Kidney tubule cell (primary cell): Measurements from ENCODE around the gene CNOT9.

Experiments
- DNase-seq: peaks from one replicate; pipeline ENCODE4 v3.0.0-alpha.2; 2018; ENCODE audit warnings: low spot score

The CNOT9 gene

DNA sequence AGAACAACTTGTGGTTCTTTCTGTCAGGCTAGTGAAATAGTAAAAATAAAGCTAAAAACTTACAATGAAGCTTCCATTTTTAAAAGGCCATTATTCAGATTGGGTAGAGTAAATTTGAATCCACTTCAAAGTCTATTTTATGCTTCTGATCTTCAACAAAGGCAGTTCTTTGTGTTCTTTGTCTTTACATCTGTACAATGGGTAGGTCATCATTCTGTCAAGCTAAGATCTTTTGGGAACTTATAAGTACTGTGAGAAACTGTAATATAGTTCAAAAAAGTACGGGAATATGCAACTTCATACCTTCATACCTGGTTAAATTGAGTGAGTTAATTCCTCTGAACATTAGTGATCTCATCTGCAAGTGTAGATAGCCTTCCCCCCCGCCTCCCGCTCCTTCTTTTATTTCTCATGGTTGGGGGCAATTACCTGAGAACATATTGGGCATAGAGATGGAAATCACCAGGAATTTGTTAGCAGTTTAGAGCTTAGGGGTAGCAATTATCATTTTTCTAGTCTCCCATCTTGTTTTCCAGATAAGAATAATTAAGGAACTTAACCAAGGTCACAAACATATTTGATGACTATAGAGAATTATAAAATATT is 9.7 kb downstream of the CNOT9 start:
- DNase-seq = no peak

DNA sequence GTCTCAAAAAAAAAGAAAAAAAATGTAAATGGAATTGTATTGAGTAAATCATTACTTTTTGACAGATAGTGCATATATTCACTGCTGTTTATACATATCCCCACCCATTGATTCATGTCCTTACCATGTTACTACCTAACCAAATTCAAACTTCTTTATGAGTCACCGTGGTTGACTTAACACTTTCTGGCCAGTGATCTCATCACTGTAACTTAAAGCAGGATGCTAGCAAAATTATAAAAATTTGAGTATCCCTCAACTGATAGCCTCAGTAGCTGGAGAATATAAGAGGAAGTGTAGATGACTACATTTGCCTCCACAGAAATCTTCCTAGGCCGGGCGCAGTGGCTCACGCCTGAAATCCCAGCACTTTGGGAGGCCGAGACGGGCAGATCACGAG is 13.4 kb downstream of the CNOT9 start:
- peak; percentile 89 for DNase-seq

DNA sequence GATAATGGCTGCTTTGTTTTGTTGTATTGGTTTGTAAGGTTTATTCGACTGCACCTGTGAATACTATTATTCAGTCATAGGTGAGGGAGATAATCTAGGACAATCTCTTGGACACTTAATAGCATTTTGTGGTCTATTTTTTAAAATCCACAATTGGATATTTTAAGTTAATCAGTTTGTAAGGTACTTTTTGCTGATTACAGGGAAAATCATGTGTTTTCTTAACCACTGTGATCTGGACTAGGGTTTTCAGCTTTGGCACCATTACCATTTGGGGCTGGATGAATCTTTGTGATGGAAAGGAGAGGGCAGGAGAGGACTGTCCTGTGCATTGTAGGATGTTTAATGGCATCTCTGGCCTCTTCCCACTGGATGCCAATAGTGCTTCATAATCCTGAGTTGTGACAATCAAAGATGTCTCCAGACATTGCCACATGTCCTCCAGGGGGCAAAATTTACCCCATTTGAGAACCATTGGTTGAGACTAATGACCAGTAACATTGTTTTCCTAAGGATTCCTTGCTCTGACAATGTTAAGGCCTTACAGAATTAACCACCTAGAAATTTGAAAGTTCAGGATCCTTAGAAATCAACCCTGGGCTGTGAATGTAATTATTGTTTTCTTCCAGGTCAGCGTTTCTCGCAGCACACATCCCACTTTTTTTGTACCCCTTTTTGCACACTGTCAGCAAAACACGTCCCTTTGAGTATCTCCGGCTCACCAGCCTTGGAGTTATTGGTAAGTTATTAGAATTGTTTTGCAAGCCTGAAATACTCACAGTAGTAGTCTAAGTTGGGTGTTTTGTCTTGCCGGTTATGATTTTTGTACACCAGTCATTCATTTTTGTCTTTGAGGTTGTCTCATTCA is 15.6 kb downstream of the CNOT9 start:
- DNase-seq = no peak

DNA sequence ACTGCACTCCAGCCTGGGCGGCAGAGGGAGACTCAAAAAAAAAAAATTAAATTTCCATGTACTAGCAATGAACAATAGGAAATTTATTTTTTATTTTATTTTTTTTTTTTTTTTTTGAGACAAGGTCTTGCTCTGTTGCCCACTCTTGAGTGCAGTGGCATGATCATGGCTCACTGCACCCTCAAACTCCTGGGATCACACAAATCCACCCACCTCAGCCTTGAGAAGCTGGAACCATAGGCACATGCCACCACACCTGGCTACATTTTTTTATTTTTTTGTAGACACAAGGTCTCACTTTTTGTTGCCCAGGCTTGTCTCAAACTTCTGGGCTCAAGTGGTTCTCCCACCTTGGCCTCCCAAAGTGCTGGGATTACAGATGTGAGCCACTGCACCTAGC is 16.9 kb downstream of the CNOT9 start:
- DNase-seq = no peak

DNA sequence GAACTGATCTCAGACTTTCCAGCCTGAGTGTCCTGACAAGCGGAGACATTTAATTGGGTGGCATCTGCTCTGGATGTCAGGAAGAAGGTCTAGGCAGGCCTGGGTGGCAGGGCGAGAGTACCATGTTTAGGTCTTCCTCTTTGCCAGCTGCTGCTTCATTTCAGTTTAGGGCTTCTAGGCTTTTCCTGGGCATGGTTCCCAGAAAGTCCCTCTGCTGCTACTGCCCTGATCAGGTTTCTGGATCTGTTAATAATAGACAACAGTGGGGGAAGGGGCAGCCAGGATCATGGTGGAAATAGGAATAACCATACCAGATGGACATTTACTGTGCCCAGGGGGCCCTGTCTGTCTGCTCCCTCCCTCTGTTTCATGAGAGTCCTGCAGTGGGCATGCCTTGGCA is 36.8 kb downstream of the CNOT9 start:
- DNase-seq = peak; percentile 34

DNA sequence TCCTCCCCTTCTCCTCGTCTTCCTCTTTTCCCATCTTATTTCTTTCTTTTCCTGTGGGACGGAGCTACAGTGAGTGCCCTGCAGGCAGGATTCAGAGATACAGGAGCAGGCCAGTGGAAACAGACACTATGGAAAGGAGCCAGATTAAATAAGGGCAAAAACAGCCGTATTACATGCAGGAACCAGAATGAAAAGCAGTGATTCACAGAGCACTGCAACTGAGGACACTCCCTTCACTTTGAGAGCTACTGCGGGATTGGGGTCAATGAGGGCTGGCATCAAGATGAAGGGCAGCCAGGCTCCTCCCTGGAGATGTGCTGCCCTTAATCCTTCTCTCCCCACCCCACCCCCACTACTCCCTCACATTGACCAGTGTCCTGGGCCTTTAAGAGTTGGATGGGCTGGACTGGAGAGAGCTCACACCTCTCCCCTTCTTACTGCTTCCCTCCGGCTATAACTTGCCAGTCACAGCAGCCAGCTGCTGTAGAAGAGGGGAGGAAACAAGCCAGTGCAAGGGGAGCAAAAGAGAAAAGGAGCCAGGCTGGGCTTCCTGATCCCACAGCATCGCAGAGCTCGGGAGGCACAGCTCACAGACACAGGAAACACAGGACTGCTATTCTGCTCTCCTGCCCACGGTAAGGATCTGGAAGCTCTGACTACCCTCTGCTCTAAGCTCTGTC is 38.9 kb downstream of the CNOT9 start, which contains the start of gene PLCD4:
TSS of gene PLCD4 (plus strand) at position 464 of the 680 bp plus-strand sequence. CDS start 7,841 bp downstream, outside the sequence.
- DNase-seq = peak; percentile 62

DNA sequence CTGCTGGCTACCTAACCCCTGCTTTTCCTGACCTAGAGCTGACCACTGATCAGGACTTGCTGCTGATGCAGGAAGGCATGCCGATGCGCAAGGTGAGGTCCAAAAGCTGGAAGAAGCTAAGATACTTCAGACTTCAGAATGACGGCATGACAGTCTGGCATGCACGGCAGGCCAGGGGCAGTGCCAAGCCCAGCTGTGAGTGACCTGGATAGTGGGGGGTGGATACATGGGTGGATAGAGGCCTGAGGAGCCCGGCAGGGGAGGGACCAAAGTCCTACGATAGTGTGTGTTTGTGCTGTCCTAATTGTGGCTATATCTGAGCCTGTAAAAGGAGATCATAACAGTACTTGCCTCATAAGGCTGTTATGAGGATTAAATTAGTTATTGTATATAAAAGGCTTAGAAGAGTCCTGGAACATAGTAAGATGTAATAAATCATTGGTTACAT is 47.3 kb downstream of the CNOT9 start:
- DNase-seq = no peak

DNA sequence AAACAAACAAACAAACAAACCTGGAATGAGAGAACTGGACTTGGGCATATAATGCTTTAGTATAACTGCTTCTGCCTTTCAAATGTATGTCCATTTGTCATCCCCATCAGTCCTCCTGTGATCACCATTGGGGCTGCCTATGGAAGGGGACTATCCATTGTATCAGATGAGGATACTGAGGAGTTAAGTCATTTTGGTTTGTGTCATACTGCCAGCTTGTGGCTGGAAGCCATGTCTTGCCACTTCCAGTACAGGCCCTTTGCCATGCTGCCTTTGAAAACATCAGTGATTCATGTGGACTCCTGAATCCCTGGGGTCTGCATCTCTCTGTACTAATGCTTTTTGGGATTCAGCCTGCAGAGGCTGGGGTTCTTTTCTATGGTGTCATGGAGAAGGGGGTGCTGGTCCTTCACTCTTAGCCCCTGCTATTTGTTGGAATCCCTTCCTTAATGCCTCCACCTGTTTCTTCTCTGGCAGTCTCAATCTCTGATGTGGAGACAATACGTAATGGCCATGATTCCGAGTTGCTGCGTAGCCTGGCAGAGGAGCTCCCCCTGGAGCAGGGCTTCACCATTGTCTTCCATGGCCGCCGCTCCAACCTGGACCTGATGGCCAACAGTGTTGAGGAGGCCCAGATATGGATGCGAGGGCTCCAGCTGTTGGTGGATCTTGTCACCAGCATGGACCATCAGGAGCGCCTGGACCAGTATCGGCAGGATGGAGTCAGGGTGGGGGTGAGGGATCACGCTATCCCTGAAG is 49.6 kb downstream of the CNOT9 start:
- no peak for DNase-seq

DNA sequence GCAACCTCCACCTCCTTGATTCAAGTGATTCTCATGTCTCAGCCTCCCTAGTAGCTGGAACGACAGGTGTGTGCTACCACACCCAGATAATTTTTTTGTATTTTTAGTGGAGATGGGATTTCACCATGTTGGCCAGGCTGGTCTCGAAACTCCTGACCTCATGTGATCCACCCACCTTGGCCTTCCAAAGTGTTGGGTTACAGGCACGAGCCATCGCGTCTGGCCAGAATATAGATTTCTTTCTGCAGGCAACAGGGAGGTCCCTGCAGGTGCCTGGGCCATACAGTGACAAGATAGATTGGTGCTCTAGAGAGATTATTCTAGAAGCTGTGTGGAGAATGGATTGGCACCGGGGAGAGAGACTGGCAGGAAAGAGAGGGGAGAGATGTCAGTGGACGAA is 52.4 kb downstream of the CNOT9 start:
- no peak for DNase-seq

DNA sequence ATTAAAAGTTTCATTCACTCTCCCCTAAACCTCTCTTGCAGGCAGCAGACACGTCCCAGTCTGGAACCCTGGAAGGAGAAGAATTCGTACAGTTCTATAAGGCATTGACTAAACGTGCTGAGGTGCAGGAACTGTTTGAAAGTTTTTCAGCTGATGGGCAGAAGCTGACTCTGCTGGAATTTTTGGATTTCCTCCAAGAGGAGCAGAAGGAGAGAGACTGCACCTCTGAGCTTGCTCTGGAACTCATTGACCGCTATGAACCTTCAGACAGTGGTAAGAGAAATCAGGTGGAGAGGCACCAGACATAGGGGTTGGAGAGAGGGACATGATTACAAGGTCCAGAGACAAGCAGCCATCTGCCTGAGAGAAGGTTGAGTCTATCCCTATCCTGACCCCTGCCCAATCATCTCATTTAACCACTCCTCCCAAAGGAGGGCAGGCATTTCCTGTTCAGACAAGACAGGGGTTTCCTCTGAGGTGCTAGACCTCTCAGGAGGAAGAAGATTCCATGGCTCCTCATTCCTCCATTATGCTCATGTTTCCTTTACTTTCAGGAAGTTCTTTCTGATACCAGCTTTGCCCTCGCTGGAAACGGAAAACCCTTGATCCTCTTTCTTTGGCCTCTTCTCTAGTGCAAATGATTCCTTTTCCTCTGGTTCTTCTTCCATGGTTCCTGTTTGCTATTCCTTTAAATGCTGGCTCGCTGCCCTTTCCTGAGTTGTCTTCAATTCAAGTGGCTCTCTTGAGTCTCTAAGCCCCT is 54.1 kb downstream of the CNOT9 start:
- DNase-seq = peak; percentile 58

DNA sequence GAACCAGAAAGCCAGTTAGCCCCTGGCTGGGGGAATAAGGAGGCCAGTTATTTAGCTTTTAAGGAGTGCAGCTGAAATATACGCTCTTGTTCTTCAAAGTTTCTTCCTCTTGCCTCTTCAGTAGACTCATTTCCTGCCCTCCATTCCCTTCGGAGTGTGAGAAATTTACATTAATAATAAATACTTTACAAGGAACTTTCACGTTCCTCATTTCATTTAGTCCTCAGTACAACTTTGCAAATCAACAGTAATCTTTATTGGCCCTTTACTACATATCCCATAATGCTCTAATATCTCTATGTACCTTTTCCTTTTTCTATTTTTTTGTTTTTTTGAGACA is 54.7 kb downstream of the CNOT9 start:
- no peak for DNase-seq

DNA sequence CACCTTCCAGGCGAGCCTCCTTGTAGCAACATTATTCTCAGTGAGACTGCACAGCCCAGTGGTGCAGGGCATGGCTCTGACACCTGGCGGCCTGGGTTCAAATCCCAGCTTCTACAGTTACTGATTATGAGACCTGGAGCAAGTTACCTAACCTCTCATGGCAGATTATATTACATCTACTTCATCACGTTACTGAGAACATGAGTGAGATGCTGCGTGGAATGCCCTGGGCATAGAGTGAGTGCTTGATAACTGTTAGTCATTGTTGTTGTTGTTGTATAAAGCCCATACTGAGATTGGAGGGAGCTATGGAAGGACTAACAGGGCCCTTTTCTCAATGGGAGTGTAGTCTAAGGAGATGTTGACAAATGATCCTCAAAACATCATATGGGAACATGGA is 57.7 kb downstream of the CNOT9 start:
- no peak for DNase-seq

DNA sequence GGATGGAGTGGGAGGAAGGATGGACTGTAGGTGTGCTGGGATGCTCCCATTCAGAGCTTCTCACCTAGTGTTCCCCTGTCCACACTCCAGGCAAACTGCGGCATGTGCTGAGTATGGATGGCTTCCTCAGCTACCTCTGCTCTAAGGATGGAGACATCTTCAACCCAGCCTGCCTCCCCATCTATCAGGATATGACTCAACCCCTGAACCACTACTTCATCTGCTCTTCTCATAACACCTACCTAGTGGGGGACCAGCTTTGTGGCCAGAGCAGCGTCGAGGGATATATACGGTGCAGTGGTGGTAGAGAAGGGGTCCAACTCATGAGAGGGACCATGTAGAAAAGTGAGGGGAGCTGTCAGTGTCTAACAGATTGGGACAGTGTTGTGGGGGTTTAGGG is 59.3 kb downstream of the CNOT9 start:
- no peak for DNase-seq

DNA sequence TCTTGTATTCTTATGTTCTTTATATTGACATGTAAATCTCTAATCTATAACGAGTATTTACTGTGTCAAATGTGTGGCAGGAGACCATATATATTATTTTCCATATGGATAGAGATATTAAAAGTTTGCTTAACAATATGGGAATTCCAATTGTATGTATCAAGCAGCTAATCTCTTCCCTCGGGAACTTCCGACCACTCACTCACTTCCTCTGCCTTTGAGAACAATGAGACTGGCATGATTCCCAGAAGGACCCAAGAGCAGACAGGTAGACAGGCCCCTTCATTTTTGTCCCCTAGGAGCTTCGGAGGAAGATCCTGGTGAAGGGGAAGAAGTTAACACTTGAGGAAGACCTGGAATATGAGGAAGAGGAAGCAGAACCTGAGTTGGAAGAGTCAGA is 63.2 kb downstream of the CNOT9 start:
- peak; percentile 63 for DNase-seq

DNA sequence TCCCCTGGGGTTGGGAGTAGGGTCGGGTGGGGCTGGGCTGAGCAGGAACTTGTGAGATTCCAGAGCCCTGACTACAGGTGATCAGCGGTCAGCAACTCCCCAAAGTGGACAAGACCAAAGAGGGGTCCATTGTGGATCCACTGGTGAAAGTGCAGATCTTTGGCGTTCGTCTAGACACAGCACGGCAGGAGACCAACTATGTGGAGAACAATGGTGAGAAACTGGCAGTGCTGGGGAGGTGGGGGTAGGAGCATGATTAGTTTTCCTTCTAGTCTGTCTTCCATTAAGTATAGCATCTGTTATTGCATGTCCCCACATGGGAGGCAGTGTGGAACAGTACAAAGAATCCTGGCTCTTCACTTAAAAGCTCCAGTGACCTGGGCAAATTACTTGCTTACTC is 67.1 kb downstream of the CNOT9 start:
- no peak for DNase-seq

DNA sequence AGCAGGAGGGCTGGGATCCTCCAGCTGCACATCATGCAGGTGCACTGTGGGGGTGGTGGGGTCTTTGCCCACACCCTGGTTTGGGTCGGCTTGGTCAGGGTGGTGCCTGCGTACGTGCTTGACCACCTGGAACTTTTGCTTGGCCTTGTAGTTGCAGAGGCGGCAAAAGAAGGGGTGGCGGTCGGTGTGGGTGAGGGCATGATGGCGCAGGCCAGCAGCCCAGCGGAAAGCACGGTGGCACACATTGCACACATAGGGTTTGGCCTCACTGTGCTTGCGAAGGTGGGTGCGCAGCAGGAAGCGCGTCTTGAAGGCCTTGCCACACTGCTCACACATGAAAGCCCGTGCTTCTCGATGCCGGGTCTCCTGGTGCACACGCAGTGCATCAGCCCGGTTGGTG is 69.7 kb downstream of the CNOT9 start:
- no peak for DNase-seq

DNA sequence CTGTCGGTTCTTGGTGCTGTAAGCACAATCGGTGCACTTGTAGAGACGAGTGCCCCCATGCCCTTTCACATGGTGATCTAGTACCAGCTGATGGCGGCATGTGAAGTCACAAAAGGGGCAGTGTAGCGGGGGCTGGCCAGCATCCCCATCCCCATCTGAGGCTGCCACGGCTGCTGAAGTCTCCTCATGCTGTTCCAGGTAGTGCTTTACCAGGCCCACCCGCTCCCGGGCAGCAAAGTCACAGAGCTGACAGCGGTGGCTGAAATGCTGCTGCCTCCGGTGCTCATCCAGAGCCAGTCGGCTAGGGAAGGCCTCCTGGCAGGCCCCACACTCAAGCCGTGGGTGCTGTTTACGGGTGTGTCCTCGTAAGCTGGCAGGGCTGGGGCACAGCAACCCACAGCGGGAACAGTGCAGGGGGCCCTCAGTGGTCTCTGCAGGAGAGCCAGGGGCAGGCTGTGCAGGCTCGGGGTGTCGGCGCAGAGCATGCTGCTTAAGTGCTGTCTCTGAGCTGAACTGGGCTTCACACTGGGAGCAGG is 73.5 kb downstream of the CNOT9 start:
- no peak for DNase-seq

DNA sequence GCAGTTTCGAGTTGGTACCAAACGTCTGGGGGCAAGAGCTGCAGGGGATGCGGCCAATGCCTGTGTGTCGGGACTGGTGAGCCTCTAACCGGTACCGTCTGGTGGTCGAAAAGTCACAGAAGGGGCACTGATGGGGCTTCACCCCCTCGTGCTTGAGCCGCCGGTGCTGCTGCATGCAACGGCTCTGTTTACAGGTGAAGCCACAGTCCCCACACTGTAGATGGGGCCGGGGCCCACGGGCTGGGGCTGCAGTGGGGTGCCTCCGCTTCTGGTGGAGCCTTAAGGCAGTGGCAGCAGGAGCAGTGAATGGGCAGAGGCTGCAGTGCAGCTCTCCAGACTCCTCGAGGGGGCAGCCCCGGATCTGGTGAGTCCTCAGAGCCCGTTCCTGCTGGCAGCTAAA is 74.1 kb downstream of the CNOT9 start:
- DNase-seq = no peak

DNA sequence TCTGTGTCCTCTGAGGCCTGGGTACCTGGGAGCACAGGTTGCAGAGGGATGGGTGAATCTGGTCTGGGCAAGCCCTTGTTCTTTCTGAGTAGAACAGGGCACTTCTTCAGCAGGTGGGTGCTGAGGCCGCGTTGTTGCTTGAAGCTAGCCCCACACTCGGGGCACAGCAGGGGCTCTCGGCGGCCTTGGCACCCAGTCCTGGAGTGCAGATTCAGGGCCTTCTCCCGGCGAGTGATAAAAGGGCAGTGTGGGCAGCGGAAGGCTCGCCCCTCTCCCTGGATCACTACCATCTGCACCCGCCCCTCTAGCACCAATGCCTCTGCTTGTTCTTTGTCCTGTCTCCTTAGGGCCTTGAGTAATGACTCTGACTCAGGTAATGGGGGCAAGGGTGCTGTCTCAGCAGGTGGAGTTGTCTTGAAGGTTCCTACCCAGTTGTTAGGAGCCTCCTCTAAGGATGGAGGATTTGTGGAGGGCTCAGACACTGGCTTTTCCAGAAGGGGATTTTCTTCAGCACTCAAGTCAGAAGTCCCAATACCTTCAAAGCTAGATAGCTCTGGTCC is 75.2 kb downstream of the CNOT9 start:
- DNase-seq = peak; percentile 20

DNA sequence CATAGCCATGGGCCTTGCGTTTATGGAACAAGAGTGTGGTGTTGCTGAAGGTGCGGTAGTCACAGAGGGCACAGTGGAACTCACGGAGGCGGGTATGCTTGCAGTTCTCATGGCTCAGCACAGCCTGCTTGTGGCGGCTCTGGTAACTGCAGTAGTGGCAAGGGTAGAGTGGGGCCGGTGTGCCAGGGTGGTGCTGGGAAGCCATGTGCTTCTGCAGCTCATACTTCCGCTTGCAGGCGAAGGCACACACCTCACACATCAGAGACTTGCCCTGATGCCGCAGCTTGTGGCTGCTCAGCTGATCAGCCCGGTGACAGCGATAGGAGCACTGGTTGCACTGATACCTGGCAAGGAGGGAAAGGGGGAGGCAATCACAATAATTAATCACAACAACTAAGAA is 76.1 kb downstream of the CNOT9 start:
- peak; percentile 92 for DNase-seq

DNA sequence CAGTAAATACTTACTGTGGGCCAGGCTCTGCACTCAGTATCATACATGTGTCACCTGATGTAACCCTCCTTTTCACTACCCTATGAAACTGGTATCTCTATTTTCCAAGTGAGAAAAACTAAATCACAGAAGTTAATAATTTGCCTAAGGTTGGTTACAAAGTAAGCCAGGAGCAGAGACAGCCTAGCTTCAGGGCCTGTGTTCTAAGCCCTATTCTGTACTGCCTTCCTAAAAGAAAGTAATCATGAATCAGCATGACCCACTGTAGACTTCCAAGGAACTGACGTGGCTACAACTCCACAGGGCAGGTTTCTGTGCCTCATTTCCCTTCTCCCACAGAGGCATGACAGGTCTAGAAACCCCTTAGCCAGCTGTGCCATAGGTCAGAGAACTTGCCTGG is 76.5 kb downstream of the CNOT9 start:
- peak; percentile 98 for DNase-seq
